GM23248 (cell line): ENCODE results near the gene KATNAL1. TPM values are rescaled to one million over a fixed set of nuclear protein-coding genes. Genes with fewer than 3 reads are reported as not detected.

Source experiments
- DNase-seq: peaks from one replicate; pipeline ENCODE4 v3.0.0-alpha.2; 2015
- H2AFZ ChIP-seq: fragments of 200-600 bp; sonication (generic); 2 replicates; pipeline ENCODE4 v1.6.1; 2016; ENCODE audit warnings: antibody characterized with exemption
- H3F3A ChIP-seq: fragments of 200-600 bp; sonication (generic); 2 replicates; pipeline ENCODE4 v1.6.1; 2016; ENCODE audit warnings: mild to moderate bottlenecking, antibody characterized with exemption, mixed run types; ENCODE audit not compliant: insufficient read depth
- H3K27ac ChIP-seq: fragments of 200-600 bp; sonication (generic); 2 replicates; pipeline ENCODE4 v1.5.1; 2016; ENCODE audit warnings: mild to moderate bottlenecking
- H3K27me3 ChIP-seq: fragments of 200-600 bp; sonication (generic); replicated peaks from 2 replicates; pipeline ENCODE4 v1.6.1; 2016; ENCODE audit warnings: mild to moderate bottlenecking; ENCODE audit not compliant: insufficient read depth
- H3K36me3 ChIP-seq: fragments of 200-600 bp; sonication (generic); 2 replicates; pipeline ENCODE4 v1.6.1; 2016; ENCODE audit warnings: low read depth, mild to moderate bottlenecking
- H3K4me1 ChIP-seq: fragments of 200-600 bp; sonication (generic); 2 replicates; pipeline ENCODE4 v1.6.1; 2016; ENCODE audit warnings: mild to moderate bottlenecking; ENCODE audit not compliant: insufficient read depth
- H3K4me2 ChIP-seq: fragments of 200-600 bp; sonication (generic); one replicate; pipeline ENCODE4 v1.6.1; 2016; ENCODE audit warnings: mild to moderate bottlenecking; ENCODE audit not compliant: unreplicated experiment
- H3K4me3 ChIP-seq: fragments of 200-600 bp; sonication (generic); 2 replicates; pipeline ENCODE4 v1.5.1; 2016; ENCODE audit warnings: mild to moderate bottlenecking
- H3K79me2 ChIP-seq: fragments of 200-600 bp; sonication (generic); 2 replicates; pipeline ENCODE4 v1.6.1; 2016; ENCODE audit warnings: mild to moderate bottlenecking; ENCODE audit not compliant: insufficient read depth
- H3K9ac ChIP-seq: fragments of 200-600 bp; sonication (generic); 2 replicates; pipeline ENCODE4 v1.6.1; 2016; ENCODE audit warnings: mild to moderate bottlenecking
- H3K9me2 ChIP-seq: fragments of 200-600 bp; sonication (generic); 2 replicates; pipeline ENCODE4 v1.6.1; 2016; ENCODE audit warnings: mixed run types, mild to moderate bottlenecking, moderate library complexity; ENCODE audit not compliant: insufficient read depth
- H3K9me3 ChIP-seq: fragments of 200-600 bp; sonication (generic); one replicate; pipeline ENCODE4 v1.6.1; 2017; ENCODE audit warnings: low read depth
- H4K20me1 ChIP-seq: fragments of 200-600 bp; sonication (generic); 2 replicates; pipeline ENCODE4 v1.6.0; 2016; ENCODE audit not compliant: insufficient read depth
- EZH2 ChIP-seq: fragments of 200-600 bp; sonication (generic); IDR thresholded peaks from 2 replicates; pipeline ENCODE4 v1.6.1; 2018; ENCODE audit warnings: antibody characterized with exemption, mild to moderate bottlenecking; ENCODE audit not compliant: insufficient read depth, poor library complexity, severe bottlenecking
- EZH2phosphoT487 ChIP-seq: fragments of 200-600 bp; sonication (generic); IDR thresholded peaks from 2 replicates; pipeline ENCODE4 v1.6.1; 2018; ENCODE audit warnings: antibody characterized with exemption, moderate library complexity, mild to moderate bottlenecking, low read depth; ENCODE audit not compliant: insufficient read depth
- WGBS, 2 experiments: methylation state at CpG; one replicate each; pipeline ENCODE4 v1.1.6; 2015 to 2017; ENCODE audit warnings: low lambda C conversion rate in 2 of 2, low coverage in 1 of 2; ENCODE audit errors: missing lambda C conversion rate in 2 of 2; 5-methylcytosine and 5-hydroxymethylcytosine counted together
- in situ Hi-C: fragments of 300-500 bp; cut with MboI; formaldehyde crosslinking; loops from 2 replicates; pipeline ENCODE4 v1.15.0; 2020
- polyA plus RNA-seq: library from polyadenylated mRNA; unstranded; fragments of >200 nt; fragmentation: Nextera tagmentation; extraction: Ambion mirVana; gene quantifications from 2 replicates; pipeline ENCODE4 v1.2.1, GENCODE V29; 2016
- total RNA-seq: library from RNA; depleted of rRNA; stranded (reverse); fragments of >200 nt; shearing (Covaris generic); gene quantifications from 2 replicates; pipeline ENCODE4 v1.2.3, GENCODE V29; 2014

Gene KATNAL1
- total and polyA plus RNA-seq, 2 experiments from 2014 or later: 23.1 to 34.8 TPM

- WGBS, 2 experiments: 73 to 84% methylated on average over 3 of the region's 3 CpGs
- no peak overlapping the region for H3K4me3 ChIP-seq
- in situ Hi-C loops: no loop called here
Measured at GRCh38 chr13:30313311-30313710, 6.0 kb upstream of the KATNAL1 start.

GRCh38 chr13:30312904-30313303 is 5.6 kb upstream of the KATNAL1 start:
- H3K36me3 ChIP-seq: no peaks in the 10 kb centered on the region
- H2AFZ ChIP-seq: no peak overlapping the region
- TF ChIP-seq EZH2: no peak
- no peak for TF ChIP-seq EZH2phosphoT487
- H3K27me3 ChIP-seq: no peaks in the 10 kb centered on the region
- no peaks in the 10 kb centered on the region for H3K9me3 ChIP-seq
- no peak overlapping the region for H3K27ac ChIP-seq
- no peaks in the 10 kb centered on the region for H3K79me2 ChIP-seq
- peak overlapping the region; percentile 21 for H3K4me2 ChIP-seq
- no peak for DNase-seq
- H3K4me1 ChIP-seq: peaks cover 13% of the 10 kb centered on the region
- H3F3A ChIP-seq: peaks cover 7% of the 10 kb centered on the region; the same call in 1 of the 2 replicates
- WGBS, 2 experiments: 58 to 60% methylated on average over 1 of the region's 1 CpG
- H3K4me3 ChIP-seq: no peak overlapping the region
- no peaks in the 10 kb centered on the region for H4K20me1 ChIP-seq
- no peaks in the 10 kb centered on the region for H3K9me2 ChIP-seq
- H3K9ac ChIP-seq: no peak overlapping the region
- in situ Hi-C loops: no loop called here

More at GRCh38 chr13:30313311-30313710, 6.0 kb upstream of the KATNAL1 start:
- Histone ChIP-seq H3K27me3 (no peaks in the 10 kb centered on the region), H3K27ac (no peak overlapping the region), H4K20me1 (no peaks in the 10 kb centered on the region), H3K9me3 (no peaks in the 10 kb centered on the region), H3K79me2 (no peaks in the 10 kb centered on the region), H3K9ac (no peak overlapping the region), H3K4me1 (peaks cover 13% of the 10 kb centered on the region), H3K36me3 (no peaks in the 10 kb centered on the region), H3F3A (peaks cover 5% of the 10 kb centered on the region; the same call in 1 of the 2 replicates), H3K9me2 (no peaks in the 10 kb centered on the region), H2AFZ (no peak overlapping the region), H3K4me2 (no peak overlapping the region)
- DNase-seq: no peak
- TF ChIP-seq EZH2phosphoT487: no peak

GRCh38 chr13:30308548-30308947 is 1.2 kb upstream of the KATNAL1 start:
- peak; percentile 53 for DNase-seq
- H3K27me3 ChIP-seq: no peaks in the 10 kb centered on the region
- peaks cover 10% of the 10 kb centered on the region for H3F3A ChIP-seq
- H3K79me2 ChIP-seq: peaks cover 32% of the 10 kb centered on the region
- H3K9ac ChIP-seq: no peak overlapping the region
- no peaks in the 10 kb centered on the region for H3K9me3 ChIP-seq
- H3K4me2 ChIP-seq: no peak overlapping the region
- H2AFZ ChIP-seq: no peak overlapping the region
- H3K4me3 ChIP-seq: no peak overlapping the region
- in situ Hi-C loops: no loop called here
- H3K27ac ChIP-seq: peak overlapping the region; percentile 61
- no peaks in the 10 kb centered on the region for H3K9me2 ChIP-seq
- H3K36me3 ChIP-seq: no peaks in the 10 kb centered on the region
- peaks cover 35% of the 10 kb centered on the region for H3K4me1 ChIP-seq
- WGBS, 2 experiments: 92 to 95% methylated on average over 4 of the region's 4 CpGs
- TF ChIP-seq EZH2phosphoT487 (no peak), EZH2 (no peak)
- H4K20me1 ChIP-seq: no peaks in the 10 kb centered on the region

- Histone ChIP-seq H3K9me2 (no peaks in the 10 kb centered on the region), H3K79me2 (peaks cover 38% of the 10 kb centered on the region), H3K9me3 (no peaks in the 10 kb centered on the region), H3K9ac (peak overlapping the region; percentile 92), H3K36me3 (no peaks in the 10 kb centered on the region), H2AFZ (peak overlapping the region; percentile 96), H3K4me2 (peak overlapping the region; percentile 96), H4K20me1 (no peaks in the 10 kb centered on the region), H3K4me3 (peak overlapping the region; percentile 100), H3K4me1 (peaks cover 35% of the 10 kb centered on the region), H3K27me3 (no peaks in the 10 kb centered on the region), H3F3A (peaks cover 11% of the 10 kb centered on the region), H3K27ac (peak overlapping the region; percentile 61)
- no peak for DNase-seq
- WGBS, 2 experiments: 43 to 55% methylated on average over 8 of the region's 8 CpGs
- in situ Hi-C loops: no loop called here
- TF ChIP-seq EZH2phosphoT487: no peak
- no peak for TF ChIP-seq EZH2
Measured at GRCh38 chr13:30307971-30308290, 580 bp upstream of the KATNAL1 start.

- Histone ChIP-seq H3K4me3 (peak overlapping the region; percentile 100), H3K9me3 (no peaks in the 10 kb centered on the region), H3K36me3 (no peaks in the 10 kb centered on the region), H4K20me1 (no peaks in the 10 kb centered on the region), H3K4me2 (peak overlapping the region; percentile 96), H2AFZ (peak overlapping the region; percentile 96), H3K9ac (peak overlapping the region; percentile 92), H3K27ac (peak overlapping the region; percentile 61), H3K27me3 (no peaks in the 10 kb centered on the region), H3K9me2 (no peaks in the 10 kb centered on the region), H3F3A (peaks cover 23% of the 10 kb centered on the region), H3K79me2 (peaks cover 49% of the 10 kb centered on the region), H3K4me1 (peaks cover 41% of the 10 kb centered on the region)
- in situ Hi-C loops: no loop called here
- peak; percentile 97 for DNase-seq
- TF ChIP-seq EZH2 (no peak), EZH2phosphoT487 (no peak)
- WGBS, 2 experiments: 1 to 2% methylated on average over 33 to 37 of the region's 37 CpGs
Measured at GRCh38 chr13:30306762-30307193, 573 bp downstream of the KATNAL1 start.
